ENCODE results near the gene TAC3. TPM values are rescaled to one million over a fixed set of nuclear protein-coding genes. Genes with fewer than 3 reads are reported as not detected.

Gene TAC3
- total RNA-seq, 1 experiment from 2014 or later, result 6.2 TPM

DNA sequence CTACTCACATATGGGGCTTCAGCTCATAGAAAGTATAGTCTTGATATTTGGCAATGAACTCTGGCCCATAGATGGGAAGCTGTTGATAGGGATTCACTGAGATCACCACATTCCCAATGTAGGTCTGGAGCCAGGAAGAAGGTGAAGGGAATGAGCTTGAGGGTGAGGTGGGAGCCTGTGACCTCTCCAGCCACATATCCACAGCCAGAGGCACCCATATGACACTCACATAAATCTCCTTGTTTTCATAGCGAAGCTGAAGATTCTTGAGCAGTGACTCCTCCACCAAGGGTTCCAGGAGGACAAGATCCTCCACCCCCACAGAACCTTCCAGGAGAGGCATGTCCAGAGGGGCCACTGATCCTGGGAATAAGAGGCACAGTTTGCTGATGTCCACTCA is 31.7 kb upstream of the TAC3 start:
- no peak overlapping the region for H3K4me2 ChIP-seq (ENCODE audit: insufficient read depth, insufficient read length, low read length)
- no peak overlapping the region for H2BK15ac ChIP-seq (ENCODE audit: low read depth, low read length)
- H3K79me2 ChIP-seq (ENCODE audit: insufficient read depth, low read length), result no peaks in the 10 kb centered on the region
- no peak overlapping the region for H3K4ac ChIP-seq (ENCODE audit: low read depth, low read length)
- H3K23ac ChIP-seq (ENCODE audit: insufficient read length, low read depth, low read length), result no peak overlapping the region
- H4K91ac ChIP-seq (ENCODE audit: insufficient read length, low read depth, low read length), result no peak overlapping the region
- no peak overlapping the region for H2BK20ac ChIP-seq (ENCODE audit: low read depth, low read length, poor library complexity, severe bottlenecking)
- H3K27me3 ChIP-seq (ENCODE audit: insufficient read depth, low read length), result no peaks in the 10 kb centered on the region
- no peaks in the 10 kb centered on the region for H3K36me3 Mint-ChIP-seq (ENCODE audit: insufficient read depth in 1 of 3, low read depth in 3 of 3)
- DNase-seq, result no peak
- peaks cover 5% of the 10 kb centered on the region for H3K27me3 Mint-ChIP-seq (ENCODE audit: low read depth)
- no peak overlapping the region for H3K14ac ChIP-seq (ENCODE audit: insufficient read depth, low read length)
- H3K4me1 ChIP-seq (ENCODE audit: insufficient read depth, low read length), result no peaks in the 10 kb centered on the region
- no peak overlapping the region for H3K4me3 Mint-ChIP-seq
- no peaks in the 10 kb centered on the region for H3K79me1 ChIP-seq (ENCODE audit: insufficient read depth, low read depth, low read length, poor library complexity, severe bottlenecking)
- H3K9ac ChIP-seq (ENCODE audit: extremely low read depth, insufficient read length, low read length), result no peak overlapping the region
- no peak overlapping the region for H2AFZ ChIP-seq (ENCODE audit: low read length)
- H2BK12ac ChIP-seq (ENCODE audit: insufficient read length, low read depth, low read length), result no peak overlapping the region
- H3K27ac Mint-ChIP-seq, result no peak overlapping the region
- no peak overlapping the region for H3K18ac ChIP-seq (ENCODE audit: insufficient read length, low read depth, low read length)
- no peaks in the 10 kb centered on the region for H3K23me2 ChIP-seq (ENCODE audit: insufficient read length, low read depth, low read length, poor library complexity, severe bottlenecking)
- no peak overlapping the region for H4K8ac ChIP-seq (replicated peaks; ENCODE audit: insufficient read length, low read depth, low read length)
- H4K20me1 ChIP-seq (ENCODE audit: control insufficient read depth, insufficient read depth, insufficient read length), result no peaks in the 10 kb centered on the region
- TF ChIP-seq, protein P1, sequence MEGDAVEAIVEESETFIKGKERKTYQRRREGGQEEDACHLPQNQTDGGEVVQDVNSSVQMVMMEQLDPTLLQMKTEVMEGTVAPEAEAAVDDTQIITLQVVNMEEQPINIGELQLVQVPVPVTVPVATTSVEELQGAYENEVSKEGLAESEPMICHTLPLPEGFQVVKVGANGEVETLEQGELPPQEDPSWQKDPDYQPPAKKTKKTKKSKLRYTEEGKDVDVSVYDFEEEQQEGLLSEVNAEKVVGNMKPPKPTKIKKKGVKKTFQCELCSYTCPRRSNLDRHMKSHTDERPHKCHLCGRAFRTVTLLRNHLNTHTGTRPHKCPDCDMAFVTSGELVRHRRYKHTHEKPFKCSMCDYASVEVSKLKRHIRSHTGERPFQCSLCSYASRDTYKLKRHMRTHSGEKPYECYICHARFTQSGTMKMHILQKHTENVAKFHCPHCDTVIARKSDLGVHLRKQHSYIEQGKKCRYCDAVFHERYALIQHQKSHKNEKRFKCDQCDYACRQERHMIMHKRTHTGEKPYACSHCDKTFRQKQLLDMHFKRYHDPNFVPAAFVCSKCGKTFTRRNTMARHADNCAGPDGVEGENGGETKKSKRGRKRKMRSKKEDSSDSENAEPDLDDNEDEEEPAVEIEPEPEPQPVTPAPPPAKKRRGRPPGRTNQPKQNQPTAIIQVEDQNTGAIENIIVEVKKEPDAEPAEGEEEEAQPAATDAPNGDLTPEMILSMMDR (conservative IDR thresholded peaks at IDR 0.05), result no peak
- H2AK5ac ChIP-seq (ENCODE audit: insufficient read length, low read length), result no peak overlapping the region
- no peak overlapping the region for H3K56ac ChIP-seq (ENCODE audit: insufficient read length, low read depth, low read length)
- no peak overlapping the region for H2BK5ac ChIP-seq (ENCODE audit: insufficient read length, low read length)
- H4K5ac ChIP-seq (ENCODE audit: insufficient read length, low read depth, low read length), result no peak overlapping the region
- H3K9me3 ChIP-seq (ENCODE audit: control insufficient read depth, low read depth, low read length), result no peaks in the 10 kb centered on the region
- no CpG with 5 or more reads among the region's 1 CpG for WGBS (ENCODE audit: extremely low coverage, insufficient read length, low lambda C conversion rate)
- no peak overlapping the region for H3K27ac ChIP-seq (ENCODE audit: insufficient read length, low read depth, low read length)
- H3K9me3 Mint-ChIP-seq, result no peaks in the 10 kb centered on the region
- peaks cover 3 to 13% of the 10 kb centered on the region in 2 experiments for H3K4me1 Mint-ChIP-seq
- H2BK120ac ChIP-seq (ENCODE audit: low read depth, low read length, poor library complexity, severe bottlenecking), result no peak overlapping the region
- no peak overlapping the region for H3T11ph ChIP-seq (ENCODE audit: low read length)

Measured in H9 (cell line).